ENCODE results near the gene DLX6. TPM values are rescaled to one million over a fixed set of nuclear protein-coding genes. Genes with fewer than 3 reads are reported as not detected.

The DLX6 gene
- total RNA-seq, 1 donor from 2014 or later, result not detected

GRCh38 chr7:97039374-97040065 is 34.2 kb downstream of the DLX6 start:
- peaks cover 12 to 27% (median 13%) of the 10 kb centered on the region in 3 donors for H3K27me3 ChIP-seq (ENCODE audit: control insufficient read depth in 3 of 3, insufficient read depth in 3 of 3, low read length in 3 of 3)
- no peaks in the 10 kb centered on the region for H3K36me3 ChIP-seq (ENCODE audit: control insufficient read depth in 3 of 3, insufficient read depth in 3 of 3, low read length in 3 of 3)
- no peak overlapping the region for H3K4me3 ChIP-seq (ENCODE audit: low read length in 3 of 3)
- no peak overlapping the region for H3K9ac ChIP-seq (ENCODE audit: low read depth in 1 of 3, low read length in 3 of 3)
- no peak overlapping the region for H3K27ac ChIP-seq (ENCODE audit: low read depth, low read length)
- H3K9me3 ChIP-seq (ENCODE audit: control insufficient read depth in 3 of 3, low read length in 3 of 3), result peaks cover 0 to 2% (median 0%) of the 10 kb centered on the region in 3 donors
- no peaks in the 10 kb centered on the region for H3K4me1 ChIP-seq (ENCODE audit: control insufficient read depth in 3 of 3, insufficient read depth in 3 of 3, low read length in 3 of 3)

- H3K9me3 ChIP-seq (ENCODE audit: control insufficient read depth in 3 of 3, low read length in 3 of 3), result peaks cover 0 to 2% (median 0%) of the 10 kb centered on the region in 3 donors
- H3K36me3 ChIP-seq (ENCODE audit: control insufficient read depth in 3 of 3, insufficient read depth in 3 of 3, low read length in 3 of 3), result no peaks in the 10 kb centered on the region
- H3K4me3 ChIP-seq (ENCODE audit: low read length in 3 of 3), result no peak overlapping the region
- H3K4me1 ChIP-seq (ENCODE audit: control insufficient read depth in 3 of 3, insufficient read depth in 3 of 3, low read length in 3 of 3), result no peaks in the 10 kb centered on the region
- no peak overlapping the region for H3K9ac ChIP-seq (ENCODE audit: low read depth in 1 of 3, low read length in 3 of 3)
- no peak overlapping the region for H3K27ac ChIP-seq (ENCODE audit: low read depth, low read length)
- peaks cover 12 to 21% (median 18%) of the 10 kb centered on the region in 3 donors for H3K27me3 ChIP-seq (ENCODE audit: control insufficient read depth in 3 of 3, insufficient read depth in 3 of 3, low read length in 3 of 3)
Measured at GRCh38 chr7:97043281-97043680, 37.9 kb downstream of the DLX6 start.

Small RNA genes lying within 50 kb of the gene (small RNA-seq; reads per million reads assigned to genes)
- not detected for gene RF01778
- not detected for gene RF01887
- gene RF01888, result not detected

Other genes starting within 250 kb of the DLX6 start
- not detected for gene DLX5, start 19.3 kb downstream of the DLX6 start, total RNA-seq
- gene SDHAF3, start 112.1 kb downstream of the DLX6 start, total RNA-seq, result 24.5 TPM